HG03196 (cell line): ENCODE data around the gene MAPRE3.

Experiments used
- ATAC-seq: cut with Tn5 transposase; IDR thresholded peaks from one replicate; pipeline ENCODE4 v1.9.1; 2021; ENCODE audit not compliant: unreplicated experiment

MAPRE3 gene

DNA sequence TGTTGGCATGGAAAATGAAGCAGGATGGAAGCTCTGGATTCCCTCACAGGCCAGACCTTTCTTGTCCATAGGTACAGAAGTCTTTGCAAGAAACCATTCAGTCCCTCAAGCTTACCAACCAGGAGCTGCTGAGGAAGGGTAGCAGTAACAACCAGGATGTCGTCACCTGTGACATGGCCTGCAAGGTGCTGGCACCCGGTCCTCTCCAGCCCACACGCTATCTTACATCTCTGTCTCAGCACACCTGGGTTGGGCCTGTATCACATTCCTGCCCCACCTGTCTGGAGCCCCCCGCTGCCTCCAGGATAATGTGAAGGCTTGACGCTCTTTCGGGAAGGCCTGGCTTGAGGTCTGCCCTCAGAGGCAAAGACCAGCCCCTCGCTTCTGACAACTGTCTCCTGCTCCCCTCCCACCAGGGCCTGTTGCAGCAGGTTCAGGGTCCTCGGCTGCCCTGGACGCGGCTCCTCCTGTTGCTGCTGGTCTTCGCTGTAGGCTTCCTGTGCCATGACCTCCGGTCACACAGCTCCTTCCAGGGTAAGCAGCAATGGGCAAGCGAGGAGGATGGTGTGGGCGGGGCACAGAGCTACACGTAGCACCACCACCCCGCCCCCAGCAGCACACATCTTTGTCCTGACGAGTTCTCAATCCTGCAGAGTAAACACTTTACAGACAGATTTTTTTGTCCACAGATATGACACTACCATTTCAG is 68.3 kb downstream of the MAPRE3 start:
- no peak for ATAC-seq

DNA sequence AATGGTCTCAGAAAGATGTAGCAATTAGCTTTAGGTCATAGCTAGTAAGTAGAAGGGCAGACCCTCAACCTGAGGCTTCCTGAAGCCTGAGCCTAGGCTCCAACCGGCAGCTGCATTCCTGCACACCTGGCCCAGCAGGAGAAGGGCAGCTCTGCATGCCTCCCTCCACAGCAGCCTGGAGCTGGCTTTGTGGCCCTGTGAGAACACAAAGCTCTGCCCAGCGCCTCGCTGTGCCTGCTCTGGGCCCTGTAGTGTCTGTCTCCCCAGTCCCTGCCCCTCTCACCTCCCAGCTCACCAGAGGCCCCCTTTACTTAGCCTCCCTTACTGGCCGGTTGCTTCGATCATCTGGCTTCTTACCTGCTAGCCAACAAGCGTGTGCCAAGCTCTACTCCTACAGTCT is 69.0 kb downstream of the MAPRE3 start:
- no peak for ATAC-seq

DNA sequence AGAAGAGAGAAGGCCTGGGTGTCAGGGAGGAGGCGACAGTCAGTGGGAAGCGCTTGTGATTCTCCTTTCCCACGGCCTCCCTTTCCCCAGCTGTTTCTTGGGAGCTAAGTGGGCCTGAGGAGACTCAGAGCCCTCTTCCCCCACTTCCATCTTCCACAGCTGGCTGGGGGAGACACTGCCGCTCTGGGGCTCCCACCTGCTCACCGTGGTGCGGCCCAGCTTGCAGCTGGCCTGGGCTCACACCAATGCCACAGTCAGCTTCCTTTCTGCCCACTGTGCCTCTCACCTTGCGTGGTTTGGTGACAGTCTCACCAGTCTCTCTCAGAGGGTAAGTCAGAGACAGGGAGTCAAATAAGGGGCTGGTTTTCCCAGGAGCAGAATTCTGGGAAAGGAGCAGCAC is 69.4 kb downstream of the MAPRE3 start:
- ATAC-seq: no peak

DNA sequence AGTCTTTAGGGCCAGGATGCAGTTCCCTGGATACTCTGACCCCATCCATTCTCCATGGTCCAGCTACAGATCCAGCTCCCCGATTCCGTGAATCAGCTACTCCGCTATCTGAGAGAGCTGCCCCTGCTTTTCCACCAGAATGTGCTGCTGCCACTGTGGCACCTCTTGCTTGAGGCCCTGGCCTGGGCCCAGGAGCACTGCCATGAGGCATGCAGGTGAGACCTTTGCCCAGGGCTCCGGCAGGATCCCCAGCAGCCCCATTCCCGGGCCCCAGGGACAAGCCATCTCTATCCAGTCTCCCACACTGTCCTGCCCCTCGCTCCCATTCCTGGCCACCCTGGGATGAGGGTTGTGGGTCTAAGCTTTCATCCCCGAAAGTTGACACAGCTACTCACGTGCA is 69.8 kb downstream of the MAPRE3 start:
- ATAC-seq: no peak

DNA sequence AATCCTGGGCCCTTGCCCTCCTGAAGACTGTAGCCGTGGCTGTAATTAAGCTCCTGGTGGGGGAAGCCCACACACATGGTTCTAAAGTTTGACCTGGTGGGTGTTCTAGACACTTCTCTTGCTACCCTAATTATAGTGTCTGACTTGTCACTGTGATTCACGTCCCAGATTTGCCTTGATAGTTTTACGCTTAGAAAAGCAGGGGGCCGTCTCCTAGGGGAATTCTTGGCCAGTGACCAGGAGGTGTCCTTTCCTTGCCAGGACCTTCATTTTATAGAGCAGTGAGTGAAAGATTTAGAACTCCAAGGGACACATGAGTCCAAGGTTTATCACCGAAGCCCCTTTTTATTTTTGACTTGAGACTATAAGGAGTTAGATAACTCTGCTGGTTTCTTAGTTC is 71.3 kb downstream of the MAPRE3 start:
- ATAC-seq: no peak

DNA sequence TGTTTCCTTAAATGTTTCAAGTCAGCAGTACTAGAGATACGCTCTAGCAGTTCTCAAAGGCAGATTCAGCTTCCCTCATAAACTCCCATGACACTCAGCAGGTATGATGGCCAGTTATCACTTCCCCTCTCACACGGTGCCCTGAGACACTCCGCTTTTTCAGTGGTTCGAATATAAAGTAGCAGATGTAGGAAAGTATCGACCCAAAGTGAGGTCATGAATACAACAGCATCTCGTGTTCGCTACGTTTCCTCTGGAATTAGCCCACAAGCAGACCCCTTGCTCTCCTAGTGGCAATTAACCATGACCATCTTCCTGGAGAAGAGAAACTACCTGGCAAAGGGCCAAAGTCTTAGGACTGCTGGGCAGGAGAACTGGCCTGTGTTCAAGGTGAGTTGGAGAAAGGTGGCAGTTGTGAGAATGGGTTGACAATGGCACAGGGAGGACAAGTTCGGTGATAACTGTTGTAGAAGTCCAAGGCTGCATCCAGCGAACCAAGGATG is 71.8 kb downstream of the MAPRE3 start:
- no peak for ATAC-seq

DNA sequence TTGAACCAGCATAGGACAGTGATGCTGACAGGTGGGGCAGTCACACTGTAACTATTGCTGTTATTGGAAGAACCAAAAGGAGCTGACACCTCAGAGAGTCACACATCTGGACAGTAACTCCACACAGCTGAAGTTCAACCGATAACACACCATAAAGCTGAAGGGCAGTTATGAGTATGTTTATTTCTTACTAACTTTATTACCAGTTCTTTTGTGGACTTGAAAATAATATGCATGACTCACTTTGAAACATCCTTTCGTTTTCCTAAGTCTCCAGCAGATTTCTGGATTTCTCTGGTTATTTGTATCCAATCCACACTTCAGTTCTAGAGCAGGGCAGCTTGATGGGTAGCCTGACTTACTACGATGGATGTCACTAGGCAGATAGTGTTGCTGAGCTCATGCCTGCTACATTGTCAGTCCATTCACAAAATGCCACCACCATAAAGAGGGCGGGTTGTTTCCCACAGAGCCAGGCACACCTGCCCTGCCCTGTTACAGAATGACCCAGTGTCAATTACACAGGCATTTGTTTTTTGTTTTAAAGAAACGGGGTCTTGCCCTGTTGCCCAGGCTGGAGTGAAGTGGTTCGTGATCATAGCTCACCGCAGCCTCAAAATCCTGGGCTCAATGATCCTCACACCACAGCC is 72.7 kb downstream of the MAPRE3 start:
- ATAC-seq: no peak

GRCh38 chr2:27049422-27050280 is 79.2 kb downstream of the MAPRE3 start:
- peak; percentile 16 for ATAC-seq

- ATAC-seq: peak; percentile 61
Measured at GRCh38 chr2:27050281-27050995, 80.0 kb downstream of the MAPRE3 start.

- ATAC-seq: peak; percentile 63
Measured at GRCh38 chr2:27050996-27051901, 80.8 kb downstream of the MAPRE3 start, which contains the start of gene AGBL5. TSS of gene AGBL5 (plus strand) at chr2:27051668. CDS start at chr2:27052959, 1,291 bp downstream.

- peak; percentile 0 for ATAC-seq
Measured at GRCh38 chr2:27051902-27052645, 81.6 kb downstream of the MAPRE3 start.

- no peak for ATAC-seq
Measured at GRCh38 chr2:27053321-27053720, 82.9 kb downstream of the MAPRE3 start.

- no peak for ATAC-seq
Measured at GRCh38 chr2:27053776-27054175, 83.3 kb downstream of the MAPRE3 start.

- ATAC-seq: no peak
Measured at GRCh38 chr2:27054721-27055120, 84.3 kb downstream of the MAPRE3 start.

DNA sequence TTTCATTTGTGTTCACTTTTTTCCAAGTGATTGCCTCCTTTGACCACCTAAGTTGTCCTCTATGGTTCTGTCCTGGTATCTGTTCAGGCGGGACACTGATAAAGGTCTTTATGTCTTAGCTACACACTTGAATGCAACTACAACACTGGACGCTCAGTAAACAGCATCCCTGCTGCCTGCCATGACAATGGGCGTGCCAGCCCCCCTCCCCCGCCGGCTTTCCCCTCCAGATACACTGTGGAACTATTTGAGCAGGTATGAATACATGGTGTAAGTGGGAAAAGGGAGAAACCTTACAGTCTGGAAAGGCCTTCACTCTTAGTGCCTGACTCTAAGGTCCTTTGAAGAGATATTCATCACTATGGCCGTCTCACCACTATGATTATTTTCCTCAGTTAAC is 86.7 kb downstream of the MAPRE3 start:
- no peak for ATAC-seq

GRCh38 chr2:27058210-27058609 is 87.8 kb downstream of the MAPRE3 start:
- no peak for ATAC-seq

DNA sequence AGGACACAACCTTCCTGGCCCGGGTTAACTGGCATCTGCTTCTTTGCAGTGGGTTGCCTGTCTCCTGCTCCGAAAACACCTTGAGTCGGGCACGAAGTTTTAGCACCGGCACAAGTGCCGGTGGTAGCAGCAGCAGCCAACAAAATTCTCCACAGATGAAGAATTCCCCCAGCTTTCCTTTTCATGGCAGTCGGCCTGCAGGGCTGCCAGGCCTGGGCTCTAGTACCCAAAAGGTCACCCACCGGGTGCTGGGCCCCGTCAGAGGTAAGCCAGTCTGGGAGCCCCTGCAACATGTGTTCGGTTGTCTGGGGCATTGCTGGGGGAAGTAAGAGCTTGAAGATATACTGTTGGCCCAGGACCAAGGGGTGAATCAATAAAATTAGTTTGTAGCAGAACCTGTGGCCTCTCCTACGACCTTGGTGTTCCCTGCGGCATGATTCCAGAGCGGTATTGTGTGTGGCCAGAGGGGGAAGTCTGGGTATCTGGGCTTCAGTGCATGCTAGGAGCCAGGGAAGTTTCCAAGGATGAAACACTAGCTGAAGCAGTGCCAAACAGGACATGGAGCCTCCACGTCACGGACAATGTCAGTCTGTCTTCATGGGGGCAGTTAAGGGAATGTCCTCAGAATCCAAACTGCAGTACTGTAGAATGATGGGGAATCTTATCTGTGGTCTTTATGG is 88.8 kb downstream of the MAPRE3 start:
- no peak for ATAC-seq

GRCh38 chr2:27060323-27060722 is 89.9 kb downstream of the MAPRE3 start:
- no peak for ATAC-seq

DNA sequence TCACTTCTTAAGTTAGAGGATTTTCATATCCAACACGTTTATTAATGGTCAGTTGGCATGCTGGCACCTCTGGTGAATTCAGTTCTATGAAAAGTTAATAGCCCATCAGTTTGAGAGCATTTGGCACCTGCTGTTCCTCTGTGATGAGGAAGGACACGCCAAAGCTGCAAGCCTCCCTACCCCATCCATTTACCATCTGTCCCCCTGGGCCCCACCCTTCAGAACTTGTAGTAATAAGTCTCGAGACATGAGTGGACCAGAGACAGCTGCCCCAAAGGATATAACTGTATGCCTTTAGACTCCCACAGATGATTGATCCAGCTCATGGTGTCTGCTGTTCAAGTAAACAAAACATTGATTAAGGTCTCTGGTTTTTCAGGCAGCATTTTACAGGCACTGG is 94.7 kb downstream of the MAPRE3 start:
- ATAC-seq: no peak
